PC-9 (cell line): Measurements from ENCODE around the gene ZSCAN18. TPM values are rescaled to one million over a fixed set of nuclear protein-coding genes. Genes with fewer than 3 reads are reported as not detected.
"Not testable (repeated sequence)": the region's sequence is repeated elsewhere in the genome, so short reads cannot be mapped to it uniquely, and the experiment has no call there.

Experiments
- Bru-seq: library from RNA; stranded (reverse); fragments of 400-500 nt; gene quantifications from one replicate; lab custom pipeline; 2021; lab: Mats Ljungman, UMichigan
- BruChase-seq, 2 experiments: library from RNA; stranded (reverse); fragments of 400-500 nt; gene quantifications; one replicate each; lab custom pipeline; 2021; lab: Mats Ljungman, UMichigan
- BruUV-seq: library from RNA; stranded (reverse); fragments of 400-500 nt; replicated peaks from 2 replicates; lab custom pipeline; 2021; lab: Mats Ljungman, UMichigan
- CTCF ChIA-PET: fragments of 300-600 bp; sonication (Branson Sonifier 250); formaldehyde crosslinking; loops from one replicate; lab custom pipeline; 2022; ENCODE audit warnings: antibody characterized with exemption; lab: Charles Lee
- POLR2A ChIA-PET: fragments of 300-600 bp; sonication (Branson Sonifier 250); formaldehyde crosslinking; loops from one replicate; lab custom pipeline; 2022; ENCODE audit warnings: antibody characterized with exemption; ENCODE audit not compliant: unreplicated experiment; lab: Charles Lee
- DNase-seq, 2 experiments: peaks; one replicate each; pipeline versions ENCODE4 v3.0.0 to v3.0.0-alpha.2; 2015 to 2022; ENCODE audit warnings: mixed read lengths in 1 of 2
- H2AFZ ChIP-seq: fragments of 200-600 bp; sonication (generic); 2 replicates; pipeline ENCODE4 v1.8.1; 2017; ENCODE audit warnings: antibody characterized with exemption
- H3F3A ChIP-seq: fragments of 200-600 bp; sonication (generic); 2 replicates; pipeline ENCODE4 v1.8.1; 2017; ENCODE audit warnings: antibody characterized with exemption, mild to moderate bottlenecking, low read depth; ENCODE audit not compliant: insufficient read depth
- H3K27ac ChIP-seq: fragments of 200-600 bp; sonication (generic); 2 replicates; pipeline ENCODE4 v1.6.1; 2016; ENCODE audit warnings: mixed run types
- H3K27me3 ChIP-seq: fragments of 200-600 bp; sonication (generic); 2 replicates; pipeline ENCODE4 v1.6.1; 2016; ENCODE audit warnings: low read depth, mixed run types; ENCODE audit not compliant: insufficient read depth
- H3K36me3 ChIP-seq: fragments of 200-600 bp; sonication (generic); 2 replicates; pipeline ENCODE4 v1.6.1; 2016; ENCODE audit warnings: low read depth, mixed run types
- H3K4me1 ChIP-seq: fragments of 200-600 bp; sonication (generic); replicated peaks from 2 replicates; pipeline ENCODE4 v1.6.1; 2016; ENCODE audit warnings: mixed run types; ENCODE audit not compliant: insufficient read depth
- H3K4me2 ChIP-seq: fragments of 200-600 bp; sonication (generic); 2 replicates; pipeline ENCODE4 v1.6.1; 2017; ENCODE audit warnings: mixed run types
- H3K4me3 ChIP-seq: fragments of 200-600 bp; sonication (generic); 2 replicates; pipeline ENCODE4 v1.6.1; 2016; ENCODE audit warnings: mixed run types
- H3K79me2 ChIP-seq: fragments of 200-600 bp; sonication (generic); 2 replicates; pipeline ENCODE4 v1.6.1; 2017; ENCODE audit warnings: low read depth, mixed run types
- H3K9me2 ChIP-seq: fragments of 200-600 bp; sonication (generic); 2 replicates; pipeline ENCODE4 v1.8.1; 2017; ENCODE audit warnings: mild to moderate bottlenecking; ENCODE audit not compliant: insufficient read depth
- H3K9me3 ChIP-seq: fragments of 200-600 bp; sonication (generic); 2 replicates; pipeline ENCODE4 v1.8.1; 2016; ENCODE audit warnings: low read depth; ENCODE audit not compliant: insufficient read depth
- H4K20me1 ChIP-seq: fragments of 200-600 bp; sonication (generic); 2 replicates; pipeline ENCODE4 v1.8.1; 2017; ENCODE audit not compliant: insufficient read depth
- EZH2 ChIP-seq: fragments of 200-600 bp; sonication (generic); IDR thresholded peaks from 2 replicates; pipeline ENCODE4 v1.8.0; 2017; ENCODE audit warnings: antibody characterized with exemption, low read depth
- intact Hi-C: fragments of 100-400 bp; cut with micrococcal nuclease; formaldehyde crosslinking; loops from one replicate; pipeline ENCODE4 v1.10.0; 2022; ENCODE audit not compliant: unreplicated experiment
- long read RNA-seq: library from polyadenylated mRNA; stranded (forward); transcript quantifications from one replicate; pipeline ENCODE4 v2.0.0, GENCODE V29; 2022
- total RNA-seq: library from RNA; stranded (reverse); gene quantifications from 2 replicates; pipeline ENCODE4 v1.2.3, GENCODE V29; 2021
- TF ChIP-seq, protein P1 (sequence below): fragments of 200-600 bp; sonication (generic); conservative IDR thresholded peaks from 2 replicates; pipeline ENCODE4 v1.6.1; 2017; ENCODE audit warnings: mixed run types, antibody characterized with exemption, mild to moderate bottlenecking, moderate library complexity

ZSCAN18 gene, protein sequence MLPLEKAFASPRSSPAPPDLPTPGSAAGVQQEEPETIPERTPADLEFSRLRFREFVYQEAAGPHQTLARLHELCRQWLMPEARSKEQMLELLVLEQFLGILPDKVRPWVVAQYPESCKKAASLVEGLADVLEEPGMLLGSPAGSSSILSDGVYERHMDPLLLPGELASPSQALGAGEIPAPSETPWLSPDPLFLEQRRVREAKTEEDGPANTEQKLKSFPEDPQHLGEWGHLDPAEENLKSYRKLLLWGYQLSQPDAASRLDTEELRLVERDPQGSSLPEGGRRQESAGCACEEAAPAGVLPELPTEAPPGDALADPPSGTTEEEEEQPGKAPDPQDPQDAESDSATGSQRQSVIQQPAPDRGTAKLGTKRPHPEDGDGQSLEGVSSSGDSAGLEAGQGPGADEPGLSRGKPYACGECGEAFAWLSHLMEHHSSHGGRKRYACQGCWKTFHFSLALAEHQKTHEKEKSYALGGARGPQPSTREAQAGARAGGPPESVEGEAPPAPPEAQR
- total RNA-seq (76.3 and 90.5 TPM in 2 replicates), Bru-seq, nascent RNA (percentile 52 among the genes with signal in this experiment), BruChase-seq, experiment 1, labeled RNA remaining after a 2-hour chase (percentile 63 among the genes with signal in this experiment), BruChase-seq, experiment 2, labeled RNA remaining after a 6-hour chase (percentile 67 among the genes with signal in this experiment)
- long read RNA-seq, transcript ZSCAN18-217 (7 exons, 2,190 nt): major isoform, 28 of 91 reads
- long read RNA-seq, partial matches to known transcripts: 23 of 91 reads
- long read RNA-seq, other reads (novel, unspliced or antisense): 38 of 91 reads

DNA sequence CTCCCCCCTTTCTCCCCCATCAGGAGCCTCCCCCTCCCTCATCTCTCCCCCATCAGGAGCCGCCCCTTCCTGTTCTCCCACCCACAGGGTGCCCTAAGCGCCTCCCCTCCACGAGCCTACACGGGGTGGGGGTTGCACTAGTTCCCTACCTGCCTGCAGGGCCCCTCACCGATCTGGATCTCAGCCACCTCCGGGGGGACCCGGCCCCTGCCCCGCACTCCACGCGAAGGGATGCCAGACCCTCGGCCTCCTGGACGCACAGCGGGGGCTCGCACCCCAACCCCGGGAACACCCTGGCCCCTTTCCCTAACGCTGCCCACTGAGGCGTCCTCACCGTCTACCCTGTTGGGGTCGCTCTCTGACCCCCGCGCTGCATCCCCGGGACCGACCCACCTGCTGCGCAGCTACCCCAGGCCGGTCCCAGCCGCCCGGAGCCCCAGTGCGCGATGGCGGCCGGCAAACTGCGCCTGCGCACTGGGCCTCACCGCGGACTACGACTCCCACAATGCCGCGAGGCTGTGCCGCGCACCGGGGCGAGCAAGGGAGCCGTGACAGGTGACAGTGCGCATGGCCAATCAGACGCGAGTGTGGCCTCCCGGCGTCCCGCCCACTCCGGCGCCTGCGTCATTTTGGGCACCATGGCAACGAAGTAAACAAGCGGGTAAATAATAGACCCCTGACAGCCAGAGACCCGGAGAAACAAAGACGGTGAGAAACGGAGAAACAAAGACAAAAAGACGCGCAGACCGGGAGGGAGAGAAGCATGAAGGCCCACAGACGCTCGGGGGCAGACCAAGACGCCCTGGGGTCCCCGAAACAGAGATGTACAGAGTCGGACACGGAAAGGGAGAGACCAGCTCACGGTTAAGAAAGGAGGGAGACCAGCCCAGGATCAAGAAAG, at the start of gene ZSCAN18:
TSS of gene ZSCAN18 (minus strand) at position 451 of the 901 bp plus-strand sequence. CDS start 7,964 bp downstream, outside the sequence.
- Histone ChIP-seq H4K20me1 (no peaks in the 10 kb centered on the region), H3K27ac (no peak within 1 kb of the TSS), H3K36me3 (0 out of 2 replicates have a peak, but pooled peaks cover 7% of the 10 kb centered on the region), H3K4me2 (peak within 1 kb of the TSS; percentile 89), H3K9me3 (peaks cover 60% of the 10 kb centered on the region), H2AFZ (peak within 1 kb of the TSS; percentile 99), H3K79me2 (peaks cover 13% of the 10 kb centered on the region), H3K4me1 (no peaks in the 10 kb centered on the region), H3K27me3 (no peaks in the 10 kb centered on the region), H3F3A (no peaks in the 10 kb centered on the region), H3K4me3 (peak within 1 kb of the TSS; percentile 71), H3K9me2 (no peaks in the 10 kb centered on the region)
- TF ChIP-seq, protein P1, sequence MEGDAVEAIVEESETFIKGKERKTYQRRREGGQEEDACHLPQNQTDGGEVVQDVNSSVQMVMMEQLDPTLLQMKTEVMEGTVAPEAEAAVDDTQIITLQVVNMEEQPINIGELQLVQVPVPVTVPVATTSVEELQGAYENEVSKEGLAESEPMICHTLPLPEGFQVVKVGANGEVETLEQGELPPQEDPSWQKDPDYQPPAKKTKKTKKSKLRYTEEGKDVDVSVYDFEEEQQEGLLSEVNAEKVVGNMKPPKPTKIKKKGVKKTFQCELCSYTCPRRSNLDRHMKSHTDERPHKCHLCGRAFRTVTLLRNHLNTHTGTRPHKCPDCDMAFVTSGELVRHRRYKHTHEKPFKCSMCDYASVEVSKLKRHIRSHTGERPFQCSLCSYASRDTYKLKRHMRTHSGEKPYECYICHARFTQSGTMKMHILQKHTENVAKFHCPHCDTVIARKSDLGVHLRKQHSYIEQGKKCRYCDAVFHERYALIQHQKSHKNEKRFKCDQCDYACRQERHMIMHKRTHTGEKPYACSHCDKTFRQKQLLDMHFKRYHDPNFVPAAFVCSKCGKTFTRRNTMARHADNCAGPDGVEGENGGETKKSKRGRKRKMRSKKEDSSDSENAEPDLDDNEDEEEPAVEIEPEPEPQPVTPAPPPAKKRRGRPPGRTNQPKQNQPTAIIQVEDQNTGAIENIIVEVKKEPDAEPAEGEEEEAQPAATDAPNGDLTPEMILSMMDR: no peak
- no peak for TF ChIP-seq EZH2
- POLR2A ChIA-PET: interaction anchor here (0.6 kb wide), 1 partner anchor 371 kb away, joined by 5 read pairs; no protein-coding TSS in a partner anchor
- CTCF ChIA-PET: no interaction called here
- intact Hi-C loops: loop anchor here (1.0 kb wide), 2 partner anchors 52 to 85 kb away; partner anchors contain the start of genes ZNF274 and ZNF329
- no TSS peak for BruUV-seq
- peak; percentile 96 to 99 for DNase-seq

DNA sequence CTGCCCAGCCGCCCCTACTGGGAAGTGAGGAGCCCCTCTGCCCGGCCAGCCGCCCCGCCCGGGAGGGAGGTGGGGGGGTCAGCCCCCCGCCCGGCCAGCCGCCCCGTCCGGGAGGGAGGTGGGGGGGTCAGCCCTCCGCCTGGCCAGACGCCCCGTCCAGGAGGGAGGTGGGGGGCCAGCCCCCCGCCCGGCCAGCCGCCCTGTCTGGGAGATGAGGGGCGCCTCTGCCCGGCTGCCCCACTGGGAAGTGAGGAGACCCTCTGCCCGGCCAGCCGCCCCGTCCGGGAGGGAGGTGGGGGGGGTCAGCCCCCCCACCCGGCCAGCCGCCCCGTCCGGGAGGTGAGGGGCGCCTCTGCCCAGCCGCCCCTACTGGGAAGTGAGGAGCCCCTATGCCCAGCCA, 49.4 kb upstream of the ZSCAN18 start:
- Histone ChIP-seq H3K79me2 (peaks cover 11% of the 10 kb centered on the region; the same call in 1 of the 2 replicates), H3K9me3 (peaks cover 54% of the 10 kb centered on the region), H3K36me3 (peaks cover 18% of the 10 kb centered on the region)
- POLR2A ChIA-PET, H2AFZ ChIP-seq, CTCF ChIA-PET, H3F3A ChIP-seq, BruUV-seq, H3K27ac ChIP-seq, intact Hi-C loops, H3K4me1 ChIP-seq, H4K20me1 ChIP-seq, H3K4me2 ChIP-seq, H3K4me3 ChIP-seq, H3K27me3 ChIP-seq, H3K9me2 ChIP-seq, DNase-seq: not testable (repeated sequence)

DNA sequence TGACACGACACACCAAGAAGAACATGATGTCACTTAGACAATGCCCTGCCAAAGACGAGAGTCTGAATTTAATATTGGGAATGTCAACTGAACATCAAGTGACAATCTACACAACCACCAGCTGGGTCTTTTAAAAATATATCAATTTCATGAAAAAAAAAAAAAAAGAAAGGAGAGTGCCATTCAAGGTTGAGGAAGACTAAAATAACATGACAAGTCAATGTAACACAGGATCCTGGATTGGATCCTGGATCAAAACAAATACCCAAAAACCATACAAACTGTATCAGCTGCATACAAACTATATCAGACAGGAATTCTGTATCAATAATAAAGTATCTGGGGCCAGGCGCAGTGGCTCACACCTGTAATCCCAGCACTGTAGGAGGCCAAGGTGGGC, 47.8 kb upstream of the ZSCAN18 start:
- BruUV-seq: no TSS peak
- no peak for TF ChIP-seq EZH2
- TF ChIP-seq, protein P1: no peak
- H3K36me3 ChIP-seq: peaks cover 31% of the 10 kb centered on the region
- no peaks in the 10 kb centered on the region for H4K20me1 ChIP-seq
- POLR2A ChIA-PET: interaction anchor here (0.7 kb wide), 1 partner anchor 157 kb away, joined by 40 read pairs; no protein-coding TSS in a partner anchor
- intact Hi-C loops: no loop called here
- no peak for DNase-seq
- H3K4me2 ChIP-seq: no peak overlapping the region
- no peaks in the 10 kb centered on the region for H3K27me3 ChIP-seq
- no peaks in the 10 kb centered on the region for H3K4me1 ChIP-seq
- H2AFZ ChIP-seq: no peak overlapping the region
- H3F3A ChIP-seq: no peaks in the 10 kb centered on the region
- H3K4me3 ChIP-seq: no peak overlapping the region
- CTCF ChIA-PET: no interaction called here
- peaks cover 11% of the 10 kb centered on the region; the same call in 1 of the 2 replicates for H3K79me2 ChIP-seq
- H3K9me2 ChIP-seq: no peaks in the 10 kb centered on the region
- H3K9me3 ChIP-seq: peaks cover 60% of the 10 kb centered on the region
- no peak overlapping the region for H3K27ac ChIP-seq
